Central memory CD8-positive, alpha-beta T cell (primary cell): ENCODE measurements around the gene ATF6B.

ENCODE experiments used
- ATAC-seq: fragments of 150-1000 bp; cut with Tn5 transposase; replicated peaks from 2 replicates; pipeline ENCODE4 v1.10.0; 2022; ENCODE audit warnings: mild to moderate bottlenecking, moderate FRiP score, moderate number of reproducible peaks; ENCODE audit not compliant: poor library complexity, severe bottlenecking; ENCODE audit errors: extremely low read depth
- DNase-seq, 2 donors: peaks; one replicate each; pipeline ENCODE4 v3.0.0; 2021; ENCODE audit warnings: low spot score in 2 of 2
- H3K27ac Mint-ChIP-seq: one replicate; pipeline ENCODE4 v1.8.0; 2022; ENCODE audit warnings: low read depth, mild to moderate bottlenecking, moderate library complexity, mixed read lengths
- H3K27me3 Mint-ChIP-seq: one replicate; pipeline ENCODE4 v1.8.0; 2022; ENCODE audit warnings: mixed read lengths
- H3K36me3 Mint-ChIP-seq: one replicate; pipeline ENCODE4 v1.8.0; 2022; ENCODE audit warnings: mild to moderate bottlenecking, moderate library complexity, mixed read lengths; ENCODE audit not compliant: insufficient read depth
- H3K4me1 Mint-ChIP-seq: one replicate; pipeline ENCODE4 v1.8.0; 2022; ENCODE audit warnings: mixed read lengths
- H3K4me3 Mint-ChIP-seq: one replicate; pipeline ENCODE4 v1.8.0; 2022; ENCODE audit warnings: mild to moderate bottlenecking, moderate library complexity, mixed read lengths
- H3K9me3 Mint-ChIP-seq: one replicate; pipeline ENCODE4 v1.8.0; 2022; ENCODE audit warnings: mixed read lengths

Gene ATF6B

GRCh38 chr6:32117461-32117860 lies 10.6 kb downstream of the ATF6B start:
- ATAC-seq (no peak), DNase-seq (no peak)
- H3K9me3 Mint-ChIP-seq: no peaks in the 10 kb centered on the region
- no peak overlapping the region for H3K27ac Mint-ChIP-seq
- peaks cover 26% of the 10 kb centered on the region for H3K4me1 Mint-ChIP-seq
- H3K27me3 Mint-ChIP-seq: no peaks in the 10 kb centered on the region
- H3K36me3 Mint-ChIP-seq: peaks cover 45% of the 10 kb centered on the region
- no peak overlapping the region for H3K4me3 Mint-ChIP-seq

DNA sequence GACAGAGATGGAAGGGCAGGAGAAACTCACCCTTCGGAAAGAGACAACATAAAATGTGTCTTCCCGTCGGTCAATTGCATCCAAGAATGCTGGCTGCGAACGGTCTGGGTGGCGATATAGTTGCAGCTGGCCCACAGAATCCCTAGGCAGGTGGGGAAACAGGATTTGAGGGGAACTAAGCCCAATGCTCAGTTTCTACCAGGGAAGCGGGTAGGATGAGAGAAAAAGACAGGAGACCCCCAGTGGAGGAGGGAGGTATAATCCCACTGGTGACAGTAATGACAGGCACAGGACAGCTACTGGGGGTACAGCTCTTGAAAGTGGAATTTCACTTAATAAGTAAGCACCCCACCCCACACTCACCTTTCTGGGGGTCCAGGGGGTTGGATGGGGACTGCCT lies 11.4 kb downstream of the ATF6B start:
- Mint-ChIP-seq H3K9me3 (no peaks in the 10 kb centered on the region), H3K36me3 (peaks cover 37% of the 10 kb centered on the region), H3K27me3 (no peaks in the 10 kb centered on the region), H3K4me1 (peaks cover 26% of the 10 kb centered on the region), H3K4me3 (no peak overlapping the region), H3K27ac (no peak overlapping the region)
- ATAC-seq (no peak), DNase-seq (no peak)

- Mint-ChIP-seq H3K4me1 (peaks cover 26% of the 10 kb centered on the region), H3K4me3 (no peak overlapping the region), H3K27ac (peak overlapping the region; percentile 72), H3K27me3 (no peaks in the 10 kb centered on the region), H3K36me3 (peaks cover 30% of the 10 kb centered on the region), H3K9me3 (no peaks in the 10 kb centered on the region)
- DNase-seq (no peak), ATAC-seq (no peak)
These were observed 12.4 kb downstream of the ATF6B start for GRCh38 chr6:32115623-32116022.

- peak overlapping the region; percentile 72 for H3K27ac Mint-ChIP-seq
- ATAC-seq (no peak), DNase-seq (no peak)
- peaks cover 23% of the 10 kb centered on the region for H3K36me3 Mint-ChIP-seq
- H3K27me3 Mint-ChIP-seq: no peaks in the 10 kb centered on the region
- H3K4me1 Mint-ChIP-seq: peaks cover 28% of the 10 kb centered on the region
- H3K9me3 Mint-ChIP-seq: no peaks in the 10 kb centered on the region
- no peak overlapping the region for H3K4me3 Mint-ChIP-seq
These were observed 13.2 kb downstream of the ATF6B start for GRCh38 chr6:32114796-32115195.

DNA sequence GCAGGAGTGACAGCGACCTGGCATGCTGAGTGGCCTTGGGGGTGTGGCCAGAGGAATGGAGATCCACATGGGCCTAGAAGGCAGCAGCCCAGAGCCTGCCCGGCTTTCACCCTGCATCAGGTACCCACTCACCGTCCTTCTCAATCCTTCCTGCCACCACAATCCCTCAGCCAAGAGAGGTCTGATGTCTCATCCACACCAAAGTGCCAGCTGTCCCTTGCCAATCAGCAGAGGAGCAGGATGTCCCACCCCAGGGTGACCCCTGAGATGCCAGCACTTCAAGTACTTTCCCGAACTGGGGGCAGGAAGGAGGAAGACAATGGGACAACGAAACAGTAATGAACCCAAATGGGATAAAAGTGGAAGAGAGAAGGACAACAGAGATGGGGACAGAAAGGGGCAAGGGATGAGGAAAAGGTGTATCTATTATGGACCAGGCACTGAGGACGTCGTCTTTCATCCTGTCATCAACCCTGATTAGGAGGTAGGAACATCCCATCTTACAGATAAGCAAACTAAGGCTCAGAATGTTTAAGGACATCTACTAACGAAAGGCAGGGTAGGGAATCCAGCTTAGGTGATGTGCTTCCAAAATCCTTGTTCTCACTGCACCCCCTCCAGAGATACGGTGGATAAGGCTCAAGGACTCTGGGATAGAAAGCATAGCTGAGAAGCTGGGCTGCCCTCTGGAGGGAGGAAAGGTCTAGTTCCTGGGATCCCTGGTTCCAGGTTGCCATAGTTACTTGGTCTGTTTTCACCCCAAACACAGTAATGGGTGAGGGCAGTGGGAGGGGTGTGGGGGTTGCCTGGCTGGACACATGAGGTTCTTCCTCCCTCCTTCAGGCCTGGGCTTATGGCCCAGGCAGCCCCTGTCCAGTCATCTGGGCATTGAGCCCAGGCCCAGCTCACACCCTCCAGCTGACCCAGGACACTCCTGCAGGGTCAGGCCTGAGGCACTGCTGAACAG lies 14.4 kb downstream of the ATF6B start:
- DNase-seq: no peak
- no peak overlapping the region for H3K4me3 Mint-ChIP-seq
- peaks cover 6% of the 10 kb centered on the region for H3K27me3 Mint-ChIP-seq

GRCh38 chr6:32112431-32112980 lies 15.5 kb downstream of the ATF6B start:
- Mint-ChIP-seq H3K9me3 (no peaks in the 10 kb centered on the region), H3K36me3 (peaks cover 5% of the 10 kb centered on the region), H3K4me1 (peaks cover 33% of the 10 kb centered on the region), H3K4me3 (no peak overlapping the region), H3K27ac (peak overlapping the region; percentile 56), H3K27me3 (peaks cover 18% of the 10 kb centered on the region)
- ATAC-seq (no peak), DNase-seq (no peak)

More for the DNA sequence above, 14.4 kb downstream of the ATF6B start:
- Mint-ChIP-seq H3K36me3 (peaks cover 12% of the 10 kb centered on the region), H3K9me3 (no peaks in the 10 kb centered on the region), H3K4me1 (peaks cover 28% of the 10 kb centered on the region), H3K27ac (peak overlapping the region; percentile 56)
- no peak for ATAC-seq

DNA sequence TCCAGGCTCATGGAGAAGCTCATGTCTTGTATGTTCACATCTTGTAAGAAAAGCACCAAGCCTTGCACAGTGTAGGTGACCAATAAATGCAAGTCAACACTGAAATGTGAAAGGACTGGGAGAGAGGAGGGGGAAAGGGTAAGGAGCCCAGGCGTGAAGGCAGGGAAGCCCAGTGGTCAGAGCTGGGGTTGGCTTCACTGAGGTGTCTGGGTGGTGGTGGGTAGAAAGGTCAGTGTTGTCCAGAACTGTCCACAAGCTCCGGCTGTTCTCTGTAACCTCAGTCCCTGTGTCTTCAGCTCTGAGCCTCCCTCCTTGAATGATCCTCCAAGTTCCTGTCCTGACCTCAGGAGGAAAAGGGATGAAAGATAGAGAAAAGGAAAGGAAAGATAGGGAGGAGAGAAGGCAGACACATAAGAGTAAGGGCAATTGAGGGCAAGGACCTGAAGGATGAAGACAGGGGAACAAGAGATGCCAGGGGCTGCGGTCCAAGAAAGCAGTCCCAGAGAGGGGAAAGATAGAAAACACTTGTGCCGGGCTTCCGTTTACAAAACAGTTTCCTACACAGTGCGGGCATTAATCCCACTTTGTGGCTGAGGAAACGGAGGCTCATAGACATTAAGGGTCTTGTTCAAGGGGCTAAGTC lies 16.5 kb downstream of the ATF6B start:
- DNase-seq (no peak), ATAC-seq (no peak)
- Mint-ChIP-seq H3K4me3 (no peak overlapping the region), H3K4me1 (peaks cover 35% of the 10 kb centered on the region), H3K9me3 (no peaks in the 10 kb centered on the region), H3K27ac (peak overlapping the region; percentile 13), H3K36me3 (peaks cover 3% of the 10 kb centered on the region), H3K27me3 (peaks cover 27% of the 10 kb centered on the region)

DNA sequence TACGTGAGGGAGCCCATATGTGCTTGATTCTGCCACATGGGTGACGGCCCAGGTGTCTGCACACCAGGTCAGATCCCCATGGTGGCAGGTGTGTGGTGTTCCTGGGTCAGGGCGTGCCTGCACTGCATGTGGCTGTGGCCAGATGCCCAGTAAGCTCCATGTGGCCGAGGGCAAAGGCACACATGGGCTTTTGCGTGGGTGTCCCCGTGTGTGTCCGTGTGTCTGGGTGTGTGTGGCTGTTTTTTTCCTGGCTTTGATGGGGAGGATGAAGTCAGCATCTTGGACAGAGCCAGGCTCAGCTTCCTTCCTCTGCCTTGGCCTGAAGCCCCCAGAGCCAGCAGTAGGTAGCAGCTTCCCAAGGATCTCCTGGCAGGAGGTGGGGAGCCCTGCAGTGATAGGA lies 17.4 kb downstream of the ATF6B start:
- Mint-ChIP-seq H3K4me3 (no peak overlapping the region), H3K27me3 (peaks cover 36% of the 10 kb centered on the region), H3K4me1 (peaks cover 35% of the 10 kb centered on the region), H3K36me3 (peaks cover 3% of the 10 kb centered on the region), H3K9me3 (no peaks in the 10 kb centered on the region), H3K27ac (no peak overlapping the region)
- DNase-seq (no peak), ATAC-seq (no peak)

GRCh38 chr6:32109765-32110160 lies 18.3 kb downstream of the ATF6B start:
- DNase-seq (no peak), ATAC-seq (no peak)
- H3K36me3 Mint-ChIP-seq: peaks cover 1% of the 10 kb centered on the region
- peaks cover 45% of the 10 kb centered on the region for H3K27me3 Mint-ChIP-seq
- peaks cover 35% of the 10 kb centered on the region for H3K4me1 Mint-ChIP-seq
- H3K4me3 Mint-ChIP-seq: no peak overlapping the region
- H3K27ac Mint-ChIP-seq: peak overlapping the region; percentile 50
- no peaks in the 10 kb centered on the region for H3K9me3 Mint-ChIP-seq

- Mint-ChIP-seq H3K4me1 (peaks cover 35% of the 10 kb centered on the region), H3K27me3 (peaks cover 50% of the 10 kb centered on the region), H3K27ac (peak within 1 kb of the TSS; percentile 50), H3K36me3 (peaks cover 1% of the 10 kb centered on the region), H3K4me3 (no peak within 1 kb of the TSS), H3K9me3 (no peaks in the 10 kb centered on the region)
- no peak for DNase-seq
- ATAC-seq: peak; percentile 36
These were observed 18.8 kb downstream of the ATF6B start, which contains the start of gene TNXB for GRCh38 chr6:32109114-32109764. TNXB (minus strand) TSS chr6:32109338; CDS start chr6:32098198, 11,140 bp downstream.

GRCh38 chr6:32108727-32109113 lies 19.3 kb downstream of the ATF6B start:
- no peak for ATAC-seq
- Mint-ChIP-seq H3K36me3 (peaks cover 1% of the 10 kb centered on the region), H3K9me3 (no peaks in the 10 kb centered on the region), H3K4me1 (peaks cover 34% of the 10 kb centered on the region), H3K4me3 (no peak overlapping the region), H3K27ac (peak overlapping the region; percentile 50), H3K27me3 (peaks cover 56% of the 10 kb centered on the region)
- no peak for DNase-seq

GRCh38 chr6:32108094-32108627 lies 19.9 kb downstream of the ATF6B start:
- ATAC-seq (no peak), DNase-seq (no peak)
- Mint-ChIP-seq H3K4me3 (peak overlapping the region; percentile 16), H3K27me3 (peaks cover 61% of the 10 kb centered on the region), H3K9me3 (no peaks in the 10 kb centered on the region), H3K36me3 (peaks cover 1% of the 10 kb centered on the region), H3K27ac (peak overlapping the region; percentile 15), H3K4me1 (peaks cover 29% of the 10 kb centered on the region)
